Measurements from ENCODE around the gene TFF2.

Gene TFF2

GRCh38 chr21:42384156-42384945, 33.6 kb upstream of the TFF2 start:
- DNase-seq: no peak

- DNase-seq: no peak
These were observed 32.5 kb upstream of the TFF2 start for GRCh38 chr21:42383331-42383730.

- no peak for DNase-seq
These were observed 32.1 kb upstream of the TFF2 start for GRCh38 chr21:42382915-42383314.

GRCh38 chr21:42381347-42381984, 30.7 kb upstream of the TFF2 start:
- peak; percentile 36 to 65 for DNase-seq

- no peak for DNase-seq
These were observed 28.8 kb upstream of the TFF2 start for GRCh38 chr21:42379426-42380215.

GRCh38 chr21:42378418-42378817, 27.6 kb upstream of the TFF2 start:
- no peak for DNase-seq

GRCh38 chr21:42377951-42378340, 27.2 kb upstream of the TFF2 start:
- no peak for DNase-seq

- DNase-seq: no peak
These were observed 26.6 kb upstream of the TFF2 start for GRCh38 chr21:42377211-42377950.

- DNase-seq: no peak
These were observed 25.7 kb upstream of the TFF2 start for GRCh38 chr21:42376338-42376982.

GRCh38 chr21:42375966-42376337, 25.2 kb upstream of the TFF2 start:
- no peak for DNase-seq

GRCh38 chr21:42375506-42375905, 24.7 kb upstream of the TFF2 start:
- no peak for DNase-seq

- no peak for DNase-seq
These were observed 24.2 kb upstream of the TFF2 start for GRCh38 chr21:42374864-42375499.

GRCh38 chr21:42374457-42374856, 23.7 kb upstream of the TFF2 start:
- no peak for DNase-seq

- no peak for DNase-seq
These were observed 23.2 kb upstream of the TFF2 start for GRCh38 chr21:42373908-42374455.

- DNase-seq: no peak
These were observed 22.6 kb upstream of the TFF2 start for GRCh38 chr21:42373196-42373907.

- no peak for DNase-seq
These were observed 20.3 kb upstream of the TFF2 start for GRCh38 chr21:42370894-42371654.

- DNase-seq: no peak
These were observed 19.0 kb upstream of the TFF2 start for GRCh38 chr21:42369821-42370220.

- DNase-seq: no peak
These were observed 16.8 kb upstream of the TFF2 start for GRCh38 chr21:42367367-42368165.

- no peak for DNase-seq
These were observed 15.7 kb upstream of the TFF2 start, which contains the start of gene TFF1 for GRCh38 chr21:42366292-42367010. TFF1 (minus strand) TSS chr21:42366535; CDS start chr21:42366495, 40 bp downstream.
